GM11168 (cell line): ENCODE results near the gene TBC1D8.

ENCODE experiments used
- in situ Hi-C: fragments of 300-500 bp; cut with MboI; formaldehyde crosslinking; loops from one replicate; pipeline ENCODE4 v1.12.0; 2022; ENCODE audit warnings: low sequenced_read_pairs; ENCODE audit not compliant: unreplicated experiment

The TBC1D8 gene

GRCh38 chr2:101006065-101006715 is 145.0 kb downstream of the TBC1D8 start:
- in situ Hi-C loops, result loop anchor here (10.0 kb wide), 1 partner anchor 149 kb away; the partner anchor contains the start of gene TBC1D8

- in situ Hi-C loops, result loop anchor here (10.0 kb wide), 1 partner anchor 150 kb away; the partner anchor contains the start of gene TBC1D8
Measured at GRCh38 chr2:101004620-101005325, 146.4 kb downstream of the TBC1D8 start.

DNA sequence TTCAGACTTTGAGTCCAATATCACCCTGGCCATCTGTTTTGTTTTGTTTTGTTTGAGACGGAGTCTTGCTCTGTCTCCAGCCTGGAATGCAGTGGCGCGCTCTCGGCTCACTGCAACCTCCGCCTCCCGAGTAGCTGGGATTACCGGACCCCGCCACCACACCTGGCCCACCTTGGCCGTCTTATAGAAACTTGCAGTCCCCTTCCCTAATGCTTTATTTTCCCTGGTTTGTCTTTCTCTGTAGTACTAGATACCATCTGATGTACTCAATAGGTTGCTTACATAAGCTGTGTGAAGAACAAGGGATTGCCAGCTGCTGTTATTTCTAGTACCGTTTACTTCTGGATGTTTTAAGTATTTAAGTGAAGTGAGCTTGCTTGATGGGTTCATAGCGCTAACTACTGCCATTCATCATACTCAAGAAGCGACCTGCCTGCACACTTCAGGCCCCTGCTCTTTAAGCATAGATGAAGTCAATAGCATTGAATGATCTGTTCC is 147.9 kb downstream of the TBC1D8 start:
- in situ Hi-C loops, result loop anchor here (10.0 kb wide), 1 partner anchor 151 kb away; the partner anchor contains the start of gene TBC1D8

DNA sequence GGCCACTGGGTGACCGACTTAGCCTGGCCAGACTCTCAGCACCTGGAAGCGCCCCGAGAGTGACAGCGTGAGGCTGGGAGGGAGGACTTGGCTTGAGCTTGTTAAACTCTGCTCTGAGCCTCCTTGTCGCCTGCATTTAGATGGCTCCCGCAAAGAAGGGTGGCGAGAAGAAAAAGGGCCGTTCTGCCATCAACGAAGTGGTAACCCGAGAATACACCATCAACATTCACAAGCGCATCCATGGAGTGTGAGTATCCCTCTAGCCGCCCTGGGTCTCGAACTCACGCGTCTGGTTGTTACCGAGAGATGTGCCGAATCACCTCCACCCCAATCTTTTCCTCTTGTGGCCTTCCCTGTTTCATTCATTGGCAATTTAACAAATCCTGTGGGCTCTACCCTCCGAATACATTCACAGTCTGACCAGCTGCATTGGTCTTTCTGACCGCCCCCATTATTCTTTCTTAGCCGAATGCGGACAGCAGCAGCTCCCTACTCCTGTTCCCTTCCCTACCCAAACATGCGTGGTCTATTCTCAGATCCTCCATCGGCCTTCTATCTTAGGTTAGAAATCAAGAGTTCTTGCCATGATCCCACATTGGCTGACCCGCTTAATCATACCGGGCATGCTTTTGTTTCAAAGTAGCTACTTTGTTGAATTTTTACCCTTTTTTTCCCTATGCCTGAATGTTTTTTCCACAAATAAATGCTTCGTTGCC is 148.5 kb downstream of the TBC1D8 start:
- in situ Hi-C loops, result loop anchor here (10.0 kb wide), 1 partner anchor 152 kb away; the partner anchor contains the start of gene TBC1D8

GRCh38 chr2:101001691-101002561 is 149.3 kb downstream of the TBC1D8 start, which contains the start of gene RPL31:
Gene RPL31 (plus strand): TSS chr2:101002289. CDS start chr2:101002702, 413 bp downstream.
- in situ Hi-C loops, result loop anchor here (10.0 kb wide), 1 partner anchor 153 kb away; the partner anchor contains the start of gene TBC1D8

DNA sequence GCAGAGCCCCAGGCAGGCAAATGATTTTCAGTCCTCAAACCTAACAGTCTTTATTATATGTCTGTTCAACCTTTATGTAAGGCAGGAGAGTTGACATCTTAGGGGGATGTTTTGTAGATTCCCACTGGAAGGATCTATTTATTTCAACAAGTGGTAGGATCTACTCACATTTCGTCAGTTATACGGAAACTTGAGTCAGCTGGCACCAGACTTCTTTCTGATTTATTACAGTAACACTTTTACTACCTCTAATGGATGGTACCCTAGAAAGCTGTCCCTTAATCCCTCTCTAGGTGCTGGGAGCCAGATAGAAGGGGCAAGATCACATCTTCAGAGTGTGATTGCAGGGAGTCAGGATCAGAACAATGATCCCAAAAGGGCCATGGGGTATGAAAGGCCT is 151.2 kb downstream of the TBC1D8 start:
- in situ Hi-C loops, result loop anchor here (10.0 kb wide), 2 partner anchors 155 to 405 kb away; partner anchors contain the start of gene TBC1D8

DNA sequence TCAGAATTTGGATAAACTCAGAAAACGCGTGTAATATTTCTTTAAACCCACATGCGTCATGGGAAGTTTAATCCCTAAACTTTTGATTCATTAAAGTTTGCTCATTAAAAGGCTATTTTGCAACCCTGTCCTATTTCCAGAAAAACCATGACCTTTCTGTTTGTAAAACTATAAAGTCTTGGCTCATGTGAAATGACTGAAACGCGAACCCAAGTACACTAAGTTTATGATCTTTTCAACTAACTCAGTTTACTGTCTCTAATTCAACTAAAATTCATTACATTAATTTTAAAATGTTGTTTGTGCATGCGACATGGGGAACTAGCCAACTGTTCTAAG is 153.0 kb downstream of the TBC1D8 start:
- in situ Hi-C loops, result loop anchor here (10.0 kb wide), 1 partner anchor 403 kb away; no protein-coding TSS in a partner anchor

- in situ Hi-C loops, result loop anchor here (10.0 kb wide), 1 partner anchor 403 kb away; no protein-coding TSS in a partner anchor
Measured at GRCh38 chr2:100997509-100998234, 153.5 kb downstream of the TBC1D8 start.

GRCh38 chr2:100995309-100996075 is 155.7 kb downstream of the TBC1D8 start:
- in situ Hi-C loops, result loop anchor here (10.0 kb wide), 1 partner anchor 401 kb away; no protein-coding TSS in a partner anchor

- in situ Hi-C loops, result loop anchor here (10.0 kb wide), 1 partner anchor 398 kb away; no protein-coding TSS in a partner anchor
Measured at GRCh38 chr2:100993294-100993693, 157.9 kb downstream of the TBC1D8 start.

DNA sequence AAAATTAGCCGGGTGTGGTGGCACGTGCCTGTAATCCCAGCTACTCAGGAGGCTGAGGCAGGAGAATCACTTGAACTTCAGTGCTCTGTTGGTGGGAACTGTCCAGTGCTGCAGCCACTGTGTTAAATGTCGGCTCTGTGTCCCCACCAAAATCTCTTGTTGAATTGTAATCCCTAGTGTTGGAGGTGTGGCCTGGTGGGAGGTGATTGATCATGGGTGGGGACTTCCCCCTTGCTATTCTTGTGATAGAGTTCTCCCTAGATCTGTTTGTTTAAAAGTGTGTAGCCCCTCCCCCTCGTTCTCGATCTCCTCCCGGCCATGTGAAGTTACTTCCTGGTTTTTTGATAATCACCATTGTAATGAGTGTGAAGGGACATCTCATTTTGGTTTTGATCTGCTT is 158.9 kb downstream of the TBC1D8 start:
- in situ Hi-C loops, result loop anchor here (10.0 kb wide), 1 partner anchor 397 kb away; no protein-coding TSS in a partner anchor

DNA sequence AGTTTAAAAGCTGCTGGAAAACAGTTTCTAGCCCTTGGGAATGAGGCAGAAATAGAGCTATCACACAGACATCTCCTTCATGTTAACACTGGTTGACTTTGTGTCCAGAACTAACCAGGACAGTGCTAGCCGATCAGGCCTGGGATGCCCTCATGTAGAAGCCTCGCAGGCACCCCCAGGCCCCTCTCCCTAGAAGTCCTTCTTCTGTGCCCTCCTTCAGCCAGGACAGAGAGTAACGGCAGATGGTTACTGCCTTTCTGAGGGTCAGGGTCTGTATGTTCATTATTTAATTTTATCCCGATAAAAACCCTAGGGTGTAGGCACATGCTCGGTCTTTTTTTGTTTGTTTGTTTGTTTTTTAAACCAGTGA is 159.8 kb downstream of the TBC1D8 start:
- in situ Hi-C loops, result loop anchor here (10.0 kb wide), 1 partner anchor 397 kb away; no protein-coding TSS in a partner anchor

DNA sequence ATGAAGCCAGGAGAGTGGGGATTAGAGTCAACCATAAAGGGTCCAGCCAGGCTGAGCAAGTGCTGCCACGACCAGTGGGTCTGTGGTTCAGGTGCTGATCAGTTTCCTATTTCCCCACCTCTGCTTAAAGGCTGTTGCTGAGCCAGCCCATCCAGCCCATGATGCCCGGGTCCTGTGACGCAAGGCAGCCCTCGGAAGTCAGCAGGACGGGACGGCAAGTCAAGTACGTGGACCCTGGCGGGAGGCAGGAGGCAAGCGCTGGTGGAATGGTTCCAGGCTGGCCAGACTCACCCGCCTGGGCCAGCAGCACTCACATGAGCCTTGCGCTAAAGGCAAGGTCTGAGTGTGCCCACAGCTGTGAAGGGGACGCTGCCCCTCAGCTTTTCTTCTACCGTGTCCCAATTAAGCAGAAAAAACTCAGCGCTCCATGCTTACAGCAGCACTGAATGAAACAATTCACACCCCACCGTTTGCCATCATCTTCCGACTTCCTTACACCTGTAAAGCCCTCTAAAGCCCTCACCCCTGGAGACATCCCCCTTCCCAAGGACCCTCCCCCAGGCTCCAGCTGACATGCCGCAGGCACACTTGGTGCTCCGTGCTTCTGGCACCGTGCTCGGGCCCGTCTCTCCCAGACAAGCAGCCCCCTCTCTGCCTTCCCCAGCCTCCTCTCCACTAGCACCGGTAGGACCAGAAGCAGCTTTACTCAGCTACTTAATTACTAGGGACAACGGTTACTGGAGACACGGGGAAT is 160.4 kb downstream of the TBC1D8 start:
- in situ Hi-C loops, result loop anchor here (10.0 kb wide), 1 partner anchor 396 kb away; no protein-coding TSS in a partner anchor

DNA sequence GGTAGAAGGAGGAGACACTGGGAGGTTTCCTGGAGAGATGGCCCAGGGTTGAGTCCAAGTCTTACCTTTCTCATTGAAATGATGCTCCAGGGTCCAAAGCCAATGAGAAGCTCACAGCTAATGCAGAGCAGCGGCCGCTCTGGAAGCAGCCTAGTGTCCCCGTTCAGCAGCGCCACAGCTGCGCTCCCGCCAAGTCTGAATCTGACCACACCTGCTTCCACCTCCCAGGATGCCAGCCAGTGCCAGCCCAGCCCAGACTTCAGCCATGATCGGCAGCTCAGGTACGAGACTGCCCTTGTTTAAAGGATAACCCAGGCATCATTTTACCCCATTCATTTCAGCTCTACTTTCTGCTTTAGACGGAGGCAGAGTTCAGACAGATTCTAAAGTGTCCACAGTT is 161.0 kb downstream of the TBC1D8 start:
- in situ Hi-C loops, result loop anchor here (10.0 kb wide), 1 partner anchor 395 kb away; no protein-coding TSS in a partner anchor

GRCh38 chr2:100989666-100990065 is 161.5 kb downstream of the TBC1D8 start:
- in situ Hi-C loops, result loop anchor here (10.0 kb wide), 1 partner anchor 395 kb away; no protein-coding TSS in a partner anchor

DNA sequence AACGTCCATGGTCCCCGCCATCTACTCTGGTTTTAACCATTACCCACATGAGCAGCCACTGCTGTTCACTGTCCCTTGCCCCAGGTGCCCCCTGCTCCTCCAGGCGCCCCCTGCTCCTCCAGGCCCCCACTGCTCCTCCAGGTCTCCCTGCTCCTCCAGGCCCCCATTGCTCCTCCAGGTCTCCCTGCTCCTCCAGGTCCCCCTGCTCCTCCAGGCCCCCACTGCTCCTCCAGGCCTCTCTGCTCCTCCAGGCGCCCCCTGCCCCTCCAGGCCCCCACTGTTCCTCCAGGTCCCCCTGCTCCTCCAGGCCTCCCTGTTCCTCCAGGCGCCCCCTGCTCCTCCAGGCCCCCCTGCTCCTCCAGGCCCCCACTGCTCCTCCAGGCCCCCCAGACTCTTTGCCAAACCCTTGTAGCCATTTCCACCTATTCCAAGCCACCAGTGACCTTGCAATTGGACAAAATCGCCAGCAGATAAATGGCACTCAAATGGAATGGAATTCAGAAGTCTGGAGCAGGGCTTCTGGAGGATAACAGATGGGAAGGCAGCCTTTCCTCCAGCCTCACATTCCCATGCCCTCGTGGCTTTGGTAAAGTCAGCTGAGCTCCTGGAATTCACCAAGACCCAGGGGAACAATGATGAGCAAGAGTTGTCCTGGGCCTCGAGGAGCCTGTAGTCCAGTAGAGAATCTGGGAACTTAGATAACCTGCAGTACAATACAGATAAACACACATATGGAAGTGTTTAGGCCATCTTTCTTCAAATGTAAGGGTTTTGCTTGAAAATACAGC is 162.4 kb downstream of the TBC1D8 start:
- in situ Hi-C loops, result no loop called here
